Sigmoid colon (tissue), 7 donors: ENCODE measurements around the gene CCL11. TPM values are rescaled to one million over a fixed set of nuclear protein-coding genes. Genes with fewer than 3 reads are reported as not detected.
A peak's percentile ranks its signal among the peaks of the same experiment; 100 is the strongest.

Experiments
- DNase-seq: peaks from one replicate; pipeline ENCODE4 v3.0.0-alpha.2; 2019
- H3K27ac ChIP-seq, 4 donors: fragments of 200-600 bp; sonication (generic); one replicate each; pipeline ENCODE4 v1.5.1; 2016 to 2019; ENCODE audit warnings: mild to moderate bottlenecking in 1 of 4
- H3K27me3 ChIP-seq, 3 donors: fragments of 200-600 bp; sonication (generic); one replicate each; pipeline ENCODE4 v1.5.1; 2019; ENCODE audit warnings: mild to moderate bottlenecking in 1 of 3
- H3K36me3 ChIP-seq, 4 donors: fragments of 200-600 bp; sonication (generic); one replicate each; pipeline ENCODE4 v1.5.1; 2016 to 2019
- H3K4me1 ChIP-seq, 4 donors: fragments of 200-600 bp; sonication (generic); one replicate each; pipeline ENCODE4 v1.5.1; 2017 to 2019
- H3K4me3 ChIP-seq, 4 donors: fragments of 200-600 bp; sonication (generic); one replicate each; pipeline ENCODE4 v1.5.1; 2017 to 2019; ENCODE audit warnings: mild to moderate bottlenecking in 2 of 4, moderate library complexity in 1 of 4
- H3K9me3 ChIP-seq, 4 donors: fragments of 200-600 bp in 3 of 4; sonication (generic) in 3 of 4; one replicate each; pipeline versions ENCODE4 v1.5.1 to v1.6.1; 2013 to 2019
- CTCF ChIP-seq, 4 experiments: fragments of 450-650 bp in 3 of 4; fragments of 200-600 bp in 1 of 4; IDR thresholded peaks; one replicate each; pipeline ENCODE4 v1.5.1; 2016 to 2019; ENCODE audit warnings: antibody characterized with exemption in 4 of 4, mild to moderate bottlenecking in 3 of 4, moderate library complexity in 2 of 4
- EP300 ChIP-seq, 4 donors: sonication (generic); formaldehyde crosslinking; IDR thresholded peaks; one replicate each; pipeline ENCODE4 v1.6.1; 2017; ENCODE audit warnings: antibody characterized with exemption in 4 of 4
- POLR2A ChIP-seq, 2 donors: fragments of 450-650 bp; IDR thresholded peaks; one replicate each; pipeline ENCODE4 v1.6.1; 2016; ENCODE audit warnings: antibody characterized with exemption in 2 of 2, mild to moderate bottlenecking in 2 of 2, moderate library complexity in 2 of 2
- POLR2AphosphoS5 ChIP-seq, 4 donors: sonication (generic); formaldehyde crosslinking; IDR thresholded peaks; one replicate each; pipeline ENCODE4 v1.6.1; 2017; ENCODE audit warnings: antibody characterized with exemption in 4 of 4
- WGBS, 2 donors: extraction: QIAGEN DNeasy Blood & Tissue Kit; methylation state at CpG; one replicate each; pipeline ENCODE4 v1.1.7; 2013; 5-methylcytosine and 5-hydroxymethylcytosine counted together
- intact Hi-C: fragments of 100-400 bp; cut with DNase I; formaldehyde crosslinking; loops from one replicate; pipeline ENCODE4 v1.15.1; 2023
- polyA plus RNA-seq, 3 donors: library from polyadenylated mRNA; stranded (reverse); fragments of 200-250 nt; gene quantifications; one replicate each; pipeline ENCODE4 v1.2.3, GENCODE V29; 2013
- total RNA-seq, 4 donors: library from RNA; depleted of rRNA; stranded (reverse); fragments of >200 nt; gene quantifications; one replicate each; pipeline ENCODE4 v1.1.0, GENCODE V29; 2016
- donor health status: healthy with polysubstance abuse.
- donor health status: Bipolar disorder and iron deficiency.
- donor health status: healthy.

Gene CCL11
- total RNA-seq = 10 to 100 TPM in 3 of 4 donors, 1 to 10 TPM in 1; 9.9 to 62.6 (median 46.0) TPM
- polyA plus RNA-seq = 10 to 100 TPM in 1 of 3 donors, 1 to 10 TPM in 2; 3.0 to 24.6 (median 5.6) TPM

GRCh38 chr17:34285286-34285792 lies at the start of gene CCL11:
Gene CCL11 (plus strand): TSS chr17:34285742. CDS start chr17:34285809, 67 bp downstream.
- peak within 1 kb of the TSS in 3 of 4 donors; percentile 22 to 53 (median 28) for H3K27ac ChIP-seq

GRCh38 chr17:34236281-34236892 lies 49.2 kb upstream of the CCL11 start:
- intact Hi-C loops = no loop called here
- Histone ChIP-seq H3K27me3 (no peaks in the 10 kb centered on the region), H3K9me3 (no peaks in the 10 kb centered on the region), H3K4me3 (no peak overlapping the region), H3K36me3 (no peaks in the 10 kb centered on the region), H3K27ac (peak overlapping the region; percentile 30 to 74 (median 56)), H3K4me1 (peaks cover 0 to 70% (median 53%) of the 10 kb centered on the region in 4 donors)
- WGBS, 2 donors = 57 to 60% methylated on average over 6 of the region's 6 CpGs
- DNase-seq = no peak
- TF ChIP-seq POLR2AphosphoS5 (IDR thresholded peaks at IDR 0.05) = no peak
- no peak for TF ChIP-seq EP300 (IDR thresholded peaks at IDR 0.05)
- no peak for TF ChIP-seq CTCF (IDR thresholded peaks at IDR 0.05)
- no peak for TF ChIP-seq POLR2A (IDR thresholded peaks at IDR 0.05)

More at GRCh38 chr17:34285286-34285792, at the start of gene CCL11:
- Histone ChIP-seq H3K4me3 (peak within 1 kb of the TSS in 3 of 4 donors; percentile 16 to 19 (median 17)), H3K36me3 (no peaks in the 10 kb centered on the region), H3K27me3 (no peaks in the 10 kb centered on the region), H3K9me3 (no peaks in the 10 kb centered on the region), H3K4me1 (no peaks in the 10 kb centered on the region)
- WGBS, 2 donors = 77% methylated on average over 4 of the region's 4 CpGs
- intact Hi-C loops = loop anchor here (10.0 kb wide), 1 partner anchor 69 kb away; the partner anchor contains the start of gene CCL13
- DNase-seq = no peak
- peak; percentile 54 to 74 (median 63) for TF ChIP-seq POLR2AphosphoS5 (IDR thresholded peaks at IDR 0.05)
- TF ChIP-seq POLR2A (IDR thresholded peaks at IDR 0.05) = no peak
- TF ChIP-seq EP300 (IDR thresholded peaks at IDR 0.05) = no peak

GRCh38 chr17:34237458-34237857 lies 48.1 kb upstream of the CCL11 start:
- WGBS, 2 donors = 89 to 95% methylated on average over 3 of the region's 3 CpGs
- H3K27ac ChIP-seq = peak overlapping the region in 2 of 4 donors; percentile 39 to 54

GRCh38 chr17:34241062-34241461 lies 44.5 kb upstream of the CCL11 start:
- Histone ChIP-seq H3K27me3 (no peaks in the 10 kb centered on the region), H3K27ac (peak overlapping the region in 3 of 4 donors; percentile 33 to 50 (median 44)), H3K36me3 (no peaks in the 10 kb centered on the region), H3K4me3 (no peak overlapping the region), H3K4me1 (peaks cover 0 to 56% (median 33%) of the 10 kb centered on the region in 4 donors), H3K9me3 (no peaks in the 10 kb centered on the region)
- 22 to 38% methylated on average over 4 of the region's 4 CpGs for WGBS, 2 donors
- DNase-seq = peak; percentile 85
- intact Hi-C loops = no loop called here
- TF ChIP-seq POLR2AphosphoS5 (IDR thresholded peaks at IDR 0.05) (peak in 1 of 4 donors; percentile 16), CTCF (IDR thresholded peaks at IDR 0.05) (no peak), EP300 (IDR thresholded peaks at IDR 0.05) (no peak), POLR2A (IDR thresholded peaks at IDR 0.05) (no peak)

More at GRCh38 chr17:34237458-34237857, 48.1 kb upstream of the CCL11 start:
- TF ChIP-seq POLR2AphosphoS5 (IDR thresholded peaks at IDR 0.05) (no peak), CTCF (IDR thresholded peaks at IDR 0.05) (no peak), POLR2A (IDR thresholded peaks at IDR 0.05) (no peak), EP300 (IDR thresholded peaks at IDR 0.05) (no peak)
- Histone ChIP-seq H3K27me3 (no peaks in the 10 kb centered on the region), H3K4me3 (no peak overlapping the region), H3K36me3 (no peaks in the 10 kb centered on the region), H3K9me3 (no peaks in the 10 kb centered on the region), H3K4me1 (peaks cover 0 to 71% (median 59%) of the 10 kb centered on the region in 4 donors)
- intact Hi-C loops = no loop called here
- no peak for DNase-seq
